GM12878 (cell line): ENCODE measurements around the gene OSGEPL1. TPM values are rescaled to one million over a fixed set of nuclear protein-coding genes. Genes with fewer than 3 reads are reported as not detected.

ENCODE experiments used
- ATAC-seq: fragments of 200-7000 bp; cut with Tn5 transposase; 3 replicates; pipeline ENCODE4 v1.9.1; 2020; ENCODE audit warnings: mild to moderate bottlenecking, moderate library complexity
- BruUV-seq: library from RNA; stranded (reverse); fragments of 400-500 nt; replicated peaks from 2 replicates; lab custom pipeline; 2021; lab: Mats Ljungman, UMichigan
- CTCF ChIA-PET: fragments of 300-600 bp; sonication (Branson Sonifier 250); formaldehyde crosslinking; extraction: SDS; loops from one replicate; lab custom pipeline; 2021; ENCODE audit warnings: inconsistent platforms; lab: Yijun Ruan, JAX
- POLR2A ChIA-PET: fragments of 350-600 bp; formaldehyde crosslinking; extraction: SDS; loops from one replicate; lab custom pipeline; 2021; ENCODE audit warnings: inconsistent platforms; lab: Charles Lee
- RAD21 ChIA-PET: fragments of 300-600 bp; sonication (Branson Sonifier 250); formaldehyde crosslinking; loops from one replicate; lab custom pipeline; 2023; ENCODE audit warnings: antibody characterized with exemption; ENCODE audit not compliant: unreplicated experiment; lab: Charles Lee
- SMC1A ChIA-PET: fragments of 300-600 bp; sonication (Branson Sonifier 250); formaldehyde crosslinking; loops from one replicate; lab custom pipeline; 2023; ENCODE audit not compliant: unreplicated experiment, uncharacterized antibody; lab: Charles Lee
- DNase-seq: peaks from one replicate; pipeline ENCODE4 v3.0.0-alpha.2; 2011; ENCODE audit warnings: low read depth, low spot score
- FAIRE-seq: peaks from 3 replicates; lab custom pipeline; 2011; peaks lifted over from hg19 to GRCh38; lab: Jason Lieb, UNC
- H2AFZ ChIP-seq: 2 replicates; pipeline ENCODE4 v1.6.0; 2011; ENCODE audit warnings: low read depth, low read length, control low read depth; ENCODE audit not compliant: control insufficient read depth
- H3K27ac ChIP-seq: 2 replicates; pipeline ENCODE4 v1.5.1; 2011; ENCODE audit warnings: control low read depth; ENCODE audit not compliant: control insufficient read depth, insufficient read depth
- H3K27me3 ChIP-seq, 2 experiments: replicated peaks in 1 of 2; 2 replicates each; pipeline versions ENCODE4 v1.6.0 to v1.6.1; 2011; ENCODE audit warnings: low read length in 1 of 2; ENCODE audit not compliant: control insufficient read depth in 2 of 2, insufficient read depth in 2 of 2
- H3K36me3 ChIP-seq, 2 experiments: 2 replicates each; pipeline ENCODE4 v1.5.1; 2011; ENCODE audit warnings: low read length in 1 of 2; ENCODE audit not compliant: control insufficient read depth in 2 of 2, insufficient read depth in 2 of 2
- H3K4me1 ChIP-seq: 2 replicates; pipeline ENCODE4 v1.6.1; 2011; ENCODE audit warnings: mild to moderate bottlenecking, low read length, moderate library complexity, mixed read lengths; ENCODE audit not compliant: control insufficient read depth, insufficient read depth
- H3K4me2 ChIP-seq: 2 replicates; pipeline ENCODE4 v1.6.0; 2011; ENCODE audit warnings: control low read depth; ENCODE audit not compliant: control insufficient read depth, insufficient read depth
- H3K4me3 ChIP-seq: fragments of 200-600 bp; sonication (generic); 2 replicates; pipeline ENCODE4 v1.5.1; 2016
- H3K79me2 ChIP-seq: 2 replicates; pipeline ENCODE4 v1.6.0; 2011; ENCODE audit warnings: low read length; ENCODE audit not compliant: control insufficient read depth, insufficient read depth
- H3K9ac ChIP-seq: 2 replicates; pipeline ENCODE4 v1.8.0; 2011; ENCODE audit warnings: low read length, control low read depth, mixed read lengths; ENCODE audit not compliant: control insufficient read depth, insufficient read depth
- H3K9me3 ChIP-seq: replicated peaks from 3 replicates; pipeline ENCODE4 v1.5.1; 2011; ENCODE audit warnings: mild to moderate bottlenecking, low read length; ENCODE audit not compliant: control insufficient read depth, insufficient read depth
- H4K20me1 ChIP-seq: 2 replicates; pipeline ENCODE4 v1.6.0; 2011; ENCODE audit not compliant: control insufficient read depth, insufficient read depth
- CBFB ChIP-seq: IDR thresholded peaks from 2 replicates; pipeline ENCODE4 v1.6.1; 2016; ENCODE audit warnings: antibody characterized with exemption, low read depth
- CEBPB ChIP-seq, 2 experiments: fragments of 150-350 bp in 1 of 2; IDR thresholded peaks; 2 replicates each; pipeline ENCODE4 v1.6.1; 2012 to 2014; ENCODE audit warnings: low read depth in 2 of 2, low read length in 2 of 2, borderline replicate concordance in 1 of 2, inconsistent platforms in 1 of 2
- EGR1 ChIP-seq, 2 experiments: IDR thresholded peaks; 1 replicate in 1 of 2; 2 replicates in 1 of 2; pipeline ENCODE4 v1.6.1; 2011 to 2012; ENCODE audit warnings: low read depth in 2 of 2, low read length in 2 of 2, borderline replicate concordance in 1 of 2, mild to moderate bottlenecking in 1 of 2, moderate library complexity in 1 of 2
- ESRRA ChIP-seq: IDR thresholded peaks from 2 replicates; pipeline ENCODE4 v1.6.1; 2012; ENCODE audit warnings: mild to moderate bottlenecking, low read length, improper control_type of control experiment
- GABPA ChIP-seq: IDR thresholded peaks from 2 replicates; pipeline ENCODE4 v1.6.1; 2014; ENCODE audit warnings: antibody characterized with exemption, low read depth, mild to moderate bottlenecking, inconsistent platforms
- KAT2A ChIP-seq: conservative IDR thresholded peaks from 2 replicates; pipeline ENCODE4 v1.6.1; 2011; ENCODE audit warnings: low read depth, low read length; ENCODE audit not compliant: control insufficient read depth
- MXI1 ChIP-seq: fragments of 150-350 bp; IDR thresholded peaks from 2 replicates; pipeline ENCODE4 v1.6.1; 2011; ENCODE audit warnings: low read depth, mild to moderate bottlenecking, inconsistent platforms, low read length, improper control_type of control experiment
- PAX5 ChIP-seq: IDR thresholded peaks from 2 replicates; pipeline ENCODE4 v1.6.1; 2011; ENCODE audit warnings: low read depth, low read length, borderline replicate concordance
- POLR2A ChIP-seq: IDR thresholded peaks from 2 replicates; pipeline ENCODE4 v1.6.1; 2011; ENCODE audit warnings: low read depth, mild to moderate bottlenecking, low read length
- RAD51 ChIP-seq: fragments of 450-650 bp; IDR thresholded peaks from 2 replicates; pipeline ENCODE4 v1.6.1; 2016; ENCODE audit warnings: moderate library complexity, mild to moderate bottlenecking, inconsistent platforms
- SIN3A ChIP-seq: IDR thresholded peaks from 2 replicates; pipeline ENCODE4 v1.6.1; 2012; ENCODE audit warnings: low read depth, low read length, improper control_type of control experiment
- SMC3 ChIP-seq: IDR thresholded peaks from 2 replicates; pipeline ENCODE4 v1.6.1; 2011; ENCODE audit warnings: low read length, improper control_type of control experiment, borderline replicate concordance
- SRF ChIP-seq, 2 experiments: IDR thresholded peaks; 2 replicates each; pipeline ENCODE4 v1.6.1; 2011; ENCODE audit warnings: low read depth in 2 of 2, low read length in 2 of 2, mild to moderate bottlenecking in 1 of 2, moderate library complexity in 1 of 2
- TCF3 ChIP-seq: IDR thresholded peaks from 2 replicates; pipeline ENCODE4 v1.6.1; 2012; ENCODE audit warnings: low read depth, mild to moderate bottlenecking, low read length, borderline replicate concordance; ENCODE audit not compliant: insufficient read depth
- ZNF207 ChIP-seq: fragments of 450-650 bp; IDR thresholded peaks from 2 replicates; pipeline ENCODE4 v1.6.1; 2014; ENCODE audit warnings: antibody characterized with exemption, mild to moderate bottlenecking, borderline replicate concordance
- ZNF687 ChIP-seq: fragments of 450-650 bp; IDR thresholded peaks from 2 replicates; pipeline ENCODE4 v1.6.1; 2017; ENCODE audit warnings: mild to moderate bottlenecking, moderate library complexity
- WGBS: methylation state at CpG from one replicate; pipeline ENCODE4 v1.1.6; 2016; ENCODE audit warnings: low lambda C conversion rate; ENCODE audit not compliant: insufficient replicate concordance, insufficient coverage; ENCODE audit errors: missing lambda C conversion rate; 5-methylcytosine and 5-hydroxymethylcytosine counted together
- in situ Hi-C: fragments of 300-500 bp; cut with MboI; formaldehyde crosslinking; loops from 9 replicates; pipeline ENCODE4 v1.14.3; 2018; ENCODE audit warnings: mixed read lengths
- intact Hi-C: fragments of 100-400 bp; cut with micrococcal nuclease; formaldehyde crosslinking; loops from one replicate; pipeline ENCODE4 v1.14.2; 2022; ENCODE audit not compliant: unreplicated experiment
- polyA plus RNA-seq, 11 experiments: library from polyadenylated mRNA; depleted of rRNA in 4 of 11; unstranded in 6 of 11; stranded (reverse) in 5 of 11; fragments of >200 nt; fragmentation: Nextera tagmentation in 4 of 11; fragmentation: Illumina TruSeq in 1 of 11; extraction: Ambion mirVana in 4 of 11; extraction: Trizol in 1 of 11; gene quantifications; 1 replicate in 1 of 11; 2 replicates in 10 of 11; pipeline versions ENCODE4 v1.2.1 to v1.2.3, GENCODE V29; 2011 to 2016; ENCODE audit warnings: inconsistent platforms in 2 of 11, missing spikeins in 2 of 11, low read depth in 1 of 11
- total RNA-seq, 4 experiments: library from RNA; depleted of rRNA in 3 of 4; stranded (reverse); fragments of >200 nt in 3 of 4; fragmentation: Illumina TruSeq in 1 of 4; extraction: Trizol in 1 of 4; gene quantifications; 2 replicates each; pipeline versions ENCODE4 v1.2.1 to v1.2.3, GENCODE V29; 2013 to 2021
- TF ChIP-seq, protein P1 (sequence below): fragments of 150-350 bp; IDR thresholded peaks from 2 replicates; pipeline ENCODE4 v1.6.1; 2014; ENCODE audit warnings: mild to moderate bottlenecking, low read depth, low read length
- TF ChIP-seq, protein P2 (sequence below): IDR thresholded peaks from 2 replicates; pipeline ENCODE4 v1.6.1; 2012; ENCODE audit warnings: low read length, inconsistent platforms

OSGEPL1 gene
- total and polyA plus RNA-seq, 10 of the 15 experiments (the other 5 are each of a cell fraction or from before 2014, with no cell fraction given): 6.7 to 18.0 (median 9.4) TPM

DNA sequence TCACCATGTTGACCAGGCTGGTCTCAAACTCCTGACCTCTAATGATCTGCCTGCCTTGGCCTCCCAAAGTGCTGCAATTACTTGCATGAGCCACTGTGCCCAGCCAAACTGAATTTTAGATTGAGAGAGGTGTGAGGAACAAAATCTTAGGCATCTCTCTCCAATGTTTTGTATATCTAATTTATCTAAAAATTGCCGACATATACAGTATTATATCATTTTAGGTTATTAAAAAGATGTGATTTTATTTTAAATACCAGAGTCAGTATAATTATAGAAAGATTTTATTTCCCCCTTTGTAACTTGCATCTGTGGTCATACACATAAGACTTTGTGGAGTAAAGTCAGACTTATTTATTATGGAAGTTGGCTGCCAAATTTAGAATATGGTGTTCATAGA is 31.7 kb upstream of the OSGEPL1 start:
- no peak overlapping the region for H3K27ac ChIP-seq
- no peak overlapping the region for H3K4me2 ChIP-seq
- in situ Hi-C loops: no loop called here
- H3K36me3 ChIP-seq: peaks cover 0 to 18% of the 10 kb centered on the region in 2 experiments; a peak in 3 of 4 replicates
- CTCF ChIA-PET: interaction anchor here (0.8 to 0.9 kb wide), 2 partner anchors 10 to 32 kb away, joined by 3 to 4 read pairs; partner anchors contain the start of gene OSGEPL1
- H3K9ac ChIP-seq: no peak overlapping the region
- FAIRE-seq (no peak), DNase-seq (no peak), ATAC-seq (no peak)
- SMC1A ChIA-PET: interaction anchor here (1.3 kb wide), 1 partner anchor 13 kb away, joined by 3 read pairs; no protein-coding TSS in a partner anchor
- WGBS: 95% methylated on average over 1 of the region's 1 CpG
- H3K27me3 ChIP-seq: no peaks in the 10 kb centered on the region
- no peaks in the 10 kb centered on the region for H3K9me3 ChIP-seq
- no peaks in the 10 kb centered on the region for H4K20me1 ChIP-seq
- TF ChIP-seq ZNF687 (no peak), ZNF207 (no peak), ESRRA (no peak), SMC3 (no peak), POLR2A (no peak), CEBPB (IDR thresholded peaks at IDR 0.05; ENCODE audit: borderline replicate concordance in 1 of 2, low read depth in 2 of 2, low read length in 2 of 2) (no peak), KAT2A (no peak), PAX5 (no peak), GABPA (no peak), CBFB (no peak), MXI1 (no peak), SRF (IDR thresholded peaks at IDR 0.05; ENCODE audit: low read depth in 2 of 2, low read length in 2 of 2) (no peak), RAD51 (no peak), TCF3 (no peak), SIN3A (no peak), EGR1 (IDR thresholded peaks at IDR 0.05; ENCODE audit: borderline replicate concordance in 1 of 2, low read depth in 2 of 2, low read length in 2 of 2) (no peak)
- TF ChIP-seq, protein P1, sequence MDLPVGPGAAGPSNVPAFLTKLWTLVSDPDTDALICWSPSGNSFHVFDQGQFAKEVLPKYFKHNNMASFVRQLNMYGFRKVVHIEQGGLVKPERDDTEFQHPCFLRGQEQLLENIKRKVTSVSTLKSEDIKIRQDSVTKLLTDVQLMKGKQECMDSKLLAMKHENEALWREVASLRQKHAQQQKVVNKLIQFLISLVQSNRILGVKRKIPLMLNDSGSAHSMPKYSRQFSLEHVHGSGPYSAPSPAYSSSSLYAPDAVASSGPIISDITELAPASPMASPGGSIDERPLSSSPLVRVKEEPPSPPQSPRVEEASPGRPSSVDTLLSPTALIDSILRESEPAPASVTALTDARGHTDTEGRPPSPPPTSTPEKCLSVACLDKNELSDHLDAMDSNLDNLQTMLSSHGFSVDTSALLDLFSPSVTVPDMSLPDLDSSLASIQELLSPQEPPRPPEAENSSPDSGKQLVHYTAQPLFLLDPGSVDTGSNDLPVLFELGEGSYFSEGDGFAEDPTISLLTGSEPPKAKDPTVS: no peak
- TF ChIP-seq, protein P2, sequence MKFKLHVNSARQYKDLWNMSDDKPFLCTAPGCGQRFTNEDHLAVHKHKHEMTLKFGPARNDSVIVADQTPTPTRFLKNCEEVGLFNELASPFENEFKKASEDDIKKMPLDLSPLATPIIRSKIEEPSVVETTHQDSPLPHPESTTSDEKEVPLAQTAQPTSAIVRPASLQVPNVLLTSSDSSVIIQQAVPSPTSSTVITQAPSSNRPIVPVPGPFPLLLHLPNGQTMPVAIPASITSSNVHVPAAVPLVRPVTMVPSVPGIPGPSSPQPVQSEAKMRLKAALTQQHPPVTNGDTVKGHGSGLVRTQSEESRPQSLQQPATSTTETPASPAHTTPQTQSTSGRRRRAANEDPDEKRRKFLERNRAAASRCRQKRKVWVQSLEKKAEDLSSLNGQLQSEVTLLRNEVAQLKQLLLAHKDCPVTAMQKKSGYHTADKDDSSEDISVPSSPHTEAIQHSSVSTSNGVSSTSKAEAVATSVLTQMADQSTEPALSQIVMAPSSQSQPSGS: no peak
- H3K4me3 ChIP-seq: no peak overlapping the region
- peaks cover 13% of the 10 kb centered on the region for H3K79me2 ChIP-seq
- no peaks in the 10 kb centered on the region for H3K4me1 ChIP-seq
- POLR2A ChIA-PET: no interaction called here
- intact Hi-C loops: no loop called here
- RAD21 ChIA-PET: no interaction called here
- no TSS peak for BruUV-seq
- H2AFZ ChIP-seq: no peak overlapping the region
